Caki2 (cell line): Measurements from ENCODE around the gene CEP76. TPM values are rescaled to one million over a fixed set of nuclear protein-coding genes. Genes with fewer than 3 reads are reported as not detected.
"Not testable (repeated sequence)": the region's sequence is repeated elsewhere in the genome, so short reads cannot be mapped to it uniquely, and the experiment has no call there.

Source experiments
- DNase-seq: peaks from one replicate; pipeline ENCODE4 v3.0.0-alpha.2; 2015; ENCODE audit warnings: low read depth
- in situ Hi-C: cut with HindIII; loops from 2 replicates; pipeline ENCODE4 v1.10.0; 2016; ENCODE audit warnings: low sequenced_read_pairs, low pct_unique_long_range_greater_than_20kb, mixed read lengths
- total RNA-seq: library from RNA; depleted of rRNA; stranded (reverse); fragments of >200 nt; shearing (Covaris generic); gene quantifications from 2 replicates; pipeline ENCODE4 v1.2.3, GENCODE V29; 2014; ENCODE audit warnings: low replicate concordance; rRNA removed

Gene CEP76
- total RNA-seq, 1 experiment from 2014 or later = 21.5 TPM

DNA sequence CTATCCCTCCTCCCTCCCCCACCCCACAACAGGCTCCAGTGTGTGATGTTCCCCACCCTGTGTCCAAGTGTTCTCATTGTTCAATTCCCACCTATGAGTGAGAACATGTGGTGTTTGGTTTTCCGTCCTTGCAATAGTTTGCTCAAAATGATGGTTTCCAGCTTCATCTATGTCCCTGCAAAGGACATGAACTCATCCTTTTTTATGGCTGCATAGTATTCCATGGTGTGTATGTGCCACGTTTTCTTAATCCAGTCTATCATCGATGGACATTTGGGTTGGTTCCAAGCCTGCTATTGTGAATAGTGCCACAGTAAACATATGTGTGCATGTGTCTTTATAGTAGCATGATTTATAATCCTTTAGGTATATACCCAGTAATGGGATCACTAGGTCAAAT, 75.3 kb downstream of the CEP76 start:
- DNase-seq, in situ Hi-C loops: not testable (repeated sequence)

DNA sequence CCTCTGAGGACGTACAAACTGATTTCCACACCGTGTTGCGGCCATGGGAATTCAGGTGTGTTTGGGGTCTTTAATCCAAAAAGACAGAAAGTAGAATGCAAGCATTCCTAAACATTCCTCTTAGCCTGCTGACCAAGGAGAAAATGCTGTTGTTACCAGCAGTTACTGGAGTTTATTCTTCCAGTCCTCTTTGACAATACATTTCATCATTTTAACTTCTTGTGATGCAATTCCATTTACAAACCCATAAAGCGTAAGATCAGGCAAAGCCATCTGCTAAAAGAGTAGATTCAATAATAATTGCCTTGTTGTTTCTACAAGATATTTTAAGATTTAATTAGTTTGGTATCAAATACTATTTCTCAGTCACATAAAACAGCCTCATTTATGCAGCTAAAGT, 77.3 kb downstream of the CEP76 start:
- DNase-seq = no peak
- in situ Hi-C loops = no loop called here

Other genes with a start within 250 kb of the CEP76 start
- gene SPIRE1, start 44.6 kb downstream of the CEP76 start, total RNA-seq = 11.4 and 40.2 TPM in 2 replicates
- 97.2 and 115 TPM in 2 replicates for gene PSMG2, start 319 bp upstream of the CEP76 start, total RNA-seq
- gene PTPN2, start 181.5 kb upstream of the CEP76 start, total RNA-seq = 14.4 and 26.2 TPM in 2 replicates
- 36.8 and 49.3 TPM in 2 replicates for gene SEH1L, start 245.3 kb upstream of the CEP76 start, total RNA-seq